GM12892 (cell line): Measurements from ENCODE around the gene MLX.

Experiments
- POLR2A ChIP-seq: IDR thresholded peaks from 2 replicates; pipeline ENCODE4 v1.6.1; 2011; ENCODE audit warnings: low read depth, low read length, control low read depth
- POLR2AphosphoS5 ChIP-seq: IDR thresholded peaks from 2 replicates; pipeline ENCODE4 v1.6.1; 2011; ENCODE audit warnings: low read depth, low read length, control low read depth
- TAF1 ChIP-seq: IDR thresholded peaks from 2 replicates; pipeline ENCODE4 v1.6.1; 2011; ENCODE audit warnings: low read depth, mild to moderate bottlenecking, control low read depth, low read length, borderline replicate concordance

DNA sequence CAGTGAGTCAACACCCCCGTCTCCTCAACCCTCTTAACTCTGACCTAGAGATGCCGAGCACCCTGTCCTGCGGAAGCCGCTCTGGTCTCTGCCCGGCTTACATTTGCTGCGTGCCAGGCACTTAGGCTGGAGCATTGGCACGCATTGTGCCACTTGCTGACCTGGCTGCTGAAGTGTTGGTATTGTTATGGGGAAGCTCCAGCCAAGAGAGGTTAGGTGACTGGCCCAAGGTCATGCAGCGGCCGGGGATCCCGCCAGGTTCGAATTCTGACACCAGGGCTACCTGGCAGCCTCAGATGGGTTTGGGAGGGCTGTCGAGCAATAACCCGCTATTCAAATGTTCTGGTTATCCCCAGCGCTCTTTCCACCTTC lies 19.2 kb upstream of the MLX start:
- TF ChIP-seq TAF1 (no peak), POLR2A (no peak), POLR2AphosphoS5 (no peak)
